GM12878 (cell line): ENCODE data around the gene MUC5AC. TPM values are rescaled to one million over a fixed set of nuclear protein-coding genes. Genes with fewer than 3 reads are reported as not detected.

ENCODE experiments used
- ATAC-seq: fragments of 200-7000 bp; cut with Tn5 transposase; 3 replicates; pipeline ENCODE4 v1.9.1; 2020; ENCODE audit warnings: mild to moderate bottlenecking, moderate library complexity
- BruUV-seq: library from RNA; stranded (reverse); fragments of 400-500 nt; replicated peaks from 2 replicates; lab custom pipeline; 2021; lab: Mats Ljungman, UMichigan
- CTCF ChIA-PET: fragments of 300-600 bp; sonication (Branson Sonifier 250); formaldehyde crosslinking; extraction: SDS; loops from one replicate; lab custom pipeline; 2021; ENCODE audit warnings: inconsistent platforms; lab: Yijun Ruan, JAX
- POLR2A ChIA-PET: fragments of 350-600 bp; formaldehyde crosslinking; extraction: SDS; loops from one replicate; lab custom pipeline; 2021; ENCODE audit warnings: inconsistent platforms; lab: Charles Lee
- RAD21 ChIA-PET: fragments of 300-600 bp; sonication (Branson Sonifier 250); formaldehyde crosslinking; loops from one replicate; lab custom pipeline; 2023; ENCODE audit warnings: antibody characterized with exemption; ENCODE audit not compliant: unreplicated experiment; lab: Charles Lee
- SMC1A ChIA-PET: fragments of 300-600 bp; sonication (Branson Sonifier 250); formaldehyde crosslinking; loops from one replicate; lab custom pipeline; 2023; ENCODE audit not compliant: unreplicated experiment, uncharacterized antibody; lab: Charles Lee
- DNase-seq: peaks from one replicate; pipeline ENCODE4 v3.0.0-alpha.2; 2011; ENCODE audit warnings: low read depth, low spot score
- FAIRE-seq: peaks from 3 replicates; lab custom pipeline; 2011; peaks lifted over from hg19 to GRCh38; lab: Jason Lieb, UNC
- H2AFZ ChIP-seq: 2 replicates; pipeline ENCODE4 v1.6.0; 2011; ENCODE audit warnings: low read depth, low read length, control low read depth; ENCODE audit not compliant: control insufficient read depth
- H3K27ac ChIP-seq: 2 replicates; pipeline ENCODE4 v1.5.1; 2011; ENCODE audit warnings: control low read depth; ENCODE audit not compliant: control insufficient read depth, insufficient read depth
- H3K27me3 ChIP-seq, 2 experiments: replicated peaks in 1 of 2; 2 replicates each; pipeline versions ENCODE4 v1.6.0 to v1.6.1; 2011; ENCODE audit warnings: low read length in 1 of 2; ENCODE audit not compliant: control insufficient read depth in 2 of 2, insufficient read depth in 2 of 2
- H3K36me3 ChIP-seq, 2 experiments: 2 replicates each; pipeline ENCODE4 v1.5.1; 2011; ENCODE audit warnings: low read length in 1 of 2; ENCODE audit not compliant: control insufficient read depth in 2 of 2, insufficient read depth in 2 of 2
- H3K4me1 ChIP-seq: 2 replicates; pipeline ENCODE4 v1.6.1; 2011; ENCODE audit warnings: mild to moderate bottlenecking, low read length, moderate library complexity, mixed read lengths; ENCODE audit not compliant: control insufficient read depth, insufficient read depth
- H3K4me2 ChIP-seq: 2 replicates; pipeline ENCODE4 v1.6.0; 2011; ENCODE audit warnings: control low read depth; ENCODE audit not compliant: control insufficient read depth, insufficient read depth
- H3K4me3 ChIP-seq: fragments of 200-600 bp; sonication (generic); 2 replicates; pipeline ENCODE4 v1.5.1; 2016
- H3K79me2 ChIP-seq: 2 replicates; pipeline ENCODE4 v1.6.0; 2011; ENCODE audit warnings: low read length; ENCODE audit not compliant: control insufficient read depth, insufficient read depth
- H3K9ac ChIP-seq: 2 replicates; pipeline ENCODE4 v1.8.0; 2011; ENCODE audit warnings: low read length, control low read depth, mixed read lengths; ENCODE audit not compliant: control insufficient read depth, insufficient read depth
- H3K9me3 ChIP-seq: replicated peaks from 3 replicates; pipeline ENCODE4 v1.5.1; 2011; ENCODE audit warnings: mild to moderate bottlenecking, low read length; ENCODE audit not compliant: control insufficient read depth, insufficient read depth
- H4K20me1 ChIP-seq: 2 replicates; pipeline ENCODE4 v1.6.0; 2011; ENCODE audit not compliant: control insufficient read depth, insufficient read depth
- ATF3 ChIP-seq: IDR thresholded peaks from 2 replicates; pipeline ENCODE4 v1.6.1; 2011; ENCODE audit warnings: low read depth, mild to moderate bottlenecking, low read length, moderate library complexity, borderline replicate concordance; ENCODE audit errors: extremely low read depth
- JUND ChIP-seq: IDR thresholded peaks from 2 replicates; pipeline ENCODE4 v1.6.1; 2012; ENCODE audit warnings: low read depth, mild to moderate bottlenecking, low read length, improper control_type of control experiment, moderate library complexity
- WGBS: methylation state at CpG from one replicate; pipeline ENCODE4 v1.1.6; 2016; ENCODE audit warnings: low lambda C conversion rate; ENCODE audit not compliant: insufficient replicate concordance, insufficient coverage; ENCODE audit errors: missing lambda C conversion rate; 5-methylcytosine and 5-hydroxymethylcytosine counted together
- in situ Hi-C: fragments of 300-500 bp; cut with MboI; formaldehyde crosslinking; loops from 9 replicates; pipeline ENCODE4 v1.14.3; 2018; ENCODE audit warnings: mixed read lengths
- intact Hi-C: fragments of 100-400 bp; cut with micrococcal nuclease; formaldehyde crosslinking; loops from one replicate; pipeline ENCODE4 v1.14.2; 2022; ENCODE audit not compliant: unreplicated experiment
- polyA plus RNA-seq, 11 experiments: library from polyadenylated mRNA; depleted of rRNA in 4 of 11; unstranded in 6 of 11; stranded (reverse) in 5 of 11; fragments of >200 nt; fragmentation: Nextera tagmentation in 4 of 11; fragmentation: Illumina TruSeq in 1 of 11; extraction: Ambion mirVana in 4 of 11; extraction: Trizol in 1 of 11; gene quantifications; 1 replicate in 1 of 11; 2 replicates in 10 of 11; pipeline versions ENCODE4 v1.2.1 to v1.2.3, GENCODE V29; 2011 to 2016; ENCODE audit warnings: inconsistent platforms in 2 of 11, missing spikeins in 2 of 11, low read depth in 1 of 11
- total RNA-seq, 4 experiments: library from RNA; depleted of rRNA in 3 of 4; stranded (reverse); fragments of >200 nt in 3 of 4; fragmentation: Illumina TruSeq in 1 of 4; extraction: Trizol in 1 of 4; gene quantifications; 2 replicates each; pipeline versions ENCODE4 v1.2.1 to v1.2.3, GENCODE V29; 2013 to 2021
- TF ChIP-seq, protein P1 (sequence below): fragments of 450-650 bp; formaldehyde crosslinking; IDR thresholded peaks from 2 replicates; pipeline ENCODE4 v1.4.0; 2020; ENCODE audit warnings: mild to moderate bottlenecking, moderate library complexity
- TF ChIP-seq, protein P2 (sequence below): fragments of 450-650 bp; IDR thresholded peaks from 2 replicates; pipeline ENCODE4 v1.6.1; 2018; ENCODE audit warnings: borderline replicate concordance, mild to moderate bottlenecking; ENCODE audit not compliant: partially characterized antibody

Gene MUC5AC
- total and polyA plus RNA-seq, 10 of the 15 experiments (the other 5 are each of a cell fraction or from before 2014, with no cell fraction given) = under 0.01 to 0.01 TPM; not detected in 8

GRCh38 chr11:1218788-1219445 lies 61.2 kb downstream of the MUC5AC start (continued):
- TF ChIP-seq, protein P1, sequence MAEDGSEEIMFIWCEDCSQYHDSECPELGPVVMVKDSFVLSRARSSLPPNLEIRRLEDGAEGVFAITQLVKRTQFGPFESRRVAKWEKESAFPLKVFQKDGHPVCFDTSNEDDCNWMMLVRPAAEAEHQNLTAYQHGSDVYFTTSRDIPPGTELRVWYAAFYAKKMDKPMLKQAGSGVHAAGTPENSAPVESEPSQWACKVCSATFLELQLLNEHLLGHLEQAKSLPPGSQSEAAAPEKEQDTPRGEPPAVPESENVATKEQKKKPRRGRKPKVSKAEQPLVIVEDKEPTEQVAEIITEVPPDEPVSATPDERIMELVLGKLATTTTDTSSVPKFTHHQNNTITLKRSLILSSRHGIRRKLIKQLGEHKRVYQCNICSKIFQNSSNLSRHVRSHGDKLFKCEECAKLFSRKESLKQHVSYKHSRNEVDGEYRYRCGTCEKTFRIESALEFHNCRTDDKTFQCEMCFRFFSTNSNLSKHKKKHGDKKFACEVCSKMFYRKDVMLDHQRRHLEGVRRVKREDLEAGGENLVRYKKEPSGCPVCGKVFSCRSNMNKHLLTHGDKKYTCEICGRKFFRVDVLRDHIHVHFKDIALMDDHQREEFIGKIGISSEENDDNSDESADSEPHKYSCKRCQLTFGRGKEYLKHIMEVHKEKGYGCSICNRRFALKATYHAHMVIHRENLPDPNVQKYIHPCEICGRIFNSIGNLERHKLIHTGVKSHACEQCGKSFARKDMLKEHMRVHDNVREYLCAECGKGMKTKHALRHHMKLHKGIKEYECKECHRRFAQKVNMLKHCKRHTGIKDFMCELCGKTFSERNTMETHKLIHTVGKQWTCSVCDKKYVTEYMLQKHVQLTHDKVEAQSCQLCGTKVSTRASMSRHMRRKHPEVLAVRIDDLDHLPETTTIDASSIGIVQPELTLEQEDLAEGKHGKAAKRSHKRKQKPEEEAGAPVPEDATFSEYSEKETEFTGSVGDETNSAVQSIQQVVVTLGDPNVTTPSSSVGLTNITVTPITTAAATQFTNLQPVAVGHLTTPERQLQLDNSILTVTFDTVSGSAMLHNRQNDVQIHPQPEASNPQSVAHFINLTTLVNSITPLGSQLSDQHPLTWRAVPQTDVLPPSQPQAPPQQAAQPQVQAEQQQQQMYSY (CRISPR knock-in tag) = no peak
- TF ChIP-seq, all 136 proteins: peak for 0

DNA sequence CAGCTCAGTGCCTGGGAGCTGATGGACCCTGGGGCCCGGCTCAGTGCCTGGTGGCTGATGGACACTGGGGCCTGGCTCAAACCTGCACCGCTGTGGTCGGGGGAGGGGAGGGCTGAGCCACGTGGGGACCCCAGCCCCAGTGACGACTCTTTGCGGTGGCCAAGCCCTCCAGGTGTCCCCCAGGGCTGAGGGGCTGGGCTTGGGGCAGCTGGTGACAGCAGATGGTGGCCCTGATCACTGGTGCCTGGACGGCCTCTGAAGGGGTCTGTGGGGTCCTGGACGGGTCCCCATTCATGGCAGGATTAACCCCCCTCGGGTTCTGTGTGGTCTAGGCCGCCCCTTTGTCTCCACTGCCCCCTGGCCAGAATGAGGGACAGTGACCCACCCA lies 61.7 kb downstream of the MUC5AC start:
- no peak overlapping the region for H2AFZ ChIP-seq
- TF ChIP-seq ATF3 (no peak), JUND (no peak)
- TF ChIP-seq, protein P2, sequence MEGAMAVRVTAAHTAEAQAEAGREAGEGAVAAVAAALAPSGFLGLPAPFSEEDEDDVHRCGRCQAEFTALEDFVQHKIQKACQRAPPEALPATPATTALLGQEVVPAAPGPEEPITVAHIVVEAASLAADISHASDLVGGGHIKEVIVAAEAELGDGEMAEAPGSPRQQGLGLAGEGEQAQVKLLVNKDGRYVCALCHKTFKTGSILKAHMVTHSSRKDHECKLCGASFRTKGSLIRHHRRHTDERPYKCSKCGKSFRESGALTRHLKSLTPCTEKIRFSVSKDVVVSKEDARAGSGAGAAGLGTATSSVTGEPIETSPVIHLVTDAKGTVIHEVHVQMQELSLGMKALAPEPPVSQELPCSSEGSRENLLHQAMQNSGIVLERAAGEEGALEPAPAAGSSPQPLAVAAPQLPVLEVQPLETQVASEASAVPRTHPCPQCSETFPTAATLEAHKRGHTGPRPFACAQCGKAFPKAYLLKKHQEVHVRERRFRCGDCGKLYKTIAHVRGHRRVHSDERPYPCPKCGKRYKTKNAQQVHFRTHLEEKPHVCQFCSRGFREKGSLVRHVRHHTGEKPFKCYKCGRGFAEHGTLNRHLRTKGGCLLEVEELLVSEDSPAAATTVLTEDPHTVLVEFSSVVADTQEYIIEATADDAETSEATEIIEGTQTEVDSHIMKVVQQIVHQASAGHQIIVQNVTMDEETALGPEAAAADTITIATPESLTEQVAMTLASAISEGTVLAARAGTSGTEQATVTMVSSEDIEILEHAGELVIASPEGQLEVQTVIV = no peak
- no peaks in the 10 kb centered on the region for H4K20me1 ChIP-seq
- FAIRE-seq = no peak
- 29% methylated on average over 10 of the region's 10 CpGs for WGBS
- no peaks in the 10 kb centered on the region for H3K4me1 ChIP-seq
- no peaks in the 10 kb centered on the region for H3K36me3 ChIP-seq
- RAD21 ChIA-PET = no interaction called here
- SMC1A ChIA-PET = no interaction called here
- H3K9ac ChIP-seq = no peak overlapping the region
- intact Hi-C loops = no loop called here
- in situ Hi-C loops = no loop called here
- ATAC-seq = no peak
- CTCF ChIA-PET = no interaction called here
- H3K9me3 ChIP-seq = no peaks in the 10 kb centered on the region
- POLR2A ChIA-PET = no interaction called here
- no peak for DNase-seq
- H3K27me3 ChIP-seq = no peaks in the 10 kb centered on the region
- BruUV-seq = no TSS peak
- no peak overlapping the region for H3K27ac ChIP-seq
- H3K4me3 ChIP-seq = no peak overlapping the region
- no peak overlapping the region for H3K4me2 ChIP-seq
- no peaks in the 10 kb centered on the region for H3K79me2 ChIP-seq
